DND-41 (cell line): ENCODE results near the gene PHB1.

ENCODE experiments used
- ATAC-seq: fragments of 200-7000 bp; cut with Tn5 transposase; 3 replicates; pipeline ENCODE4 v1.9.1; 2021; ENCODE audit warnings: low read depth; ENCODE audit not compliant: insufficient read depth
- DNase-seq: peaks from one replicate; pipeline ENCODE4 v3.0.0-alpha.2; 2020
- H2AFZ ChIP-seq: 2 replicates; pipeline ENCODE4 v1.6.0; 2012; ENCODE audit warnings: low read depth, low read length
- H3K27ac ChIP-seq: 2 replicates; pipeline ENCODE4 v1.5.1; 2012; ENCODE audit warnings: low read length, inconsistent platforms
- H3K27me3 ChIP-seq: fragments of 200-600 bp; sonication (generic); 2 replicates; pipeline ENCODE4 v1.6.0; 2012; ENCODE audit warnings: low read length, mild to moderate bottlenecking, inconsistent platforms; ENCODE audit not compliant: insufficient read depth, poor library complexity
- H3K36me3 ChIP-seq: 2 replicates; pipeline ENCODE4 v1.5.1; 2012; ENCODE audit warnings: low read length, inconsistent platforms; ENCODE audit not compliant: insufficient read depth
- H3K4me1 ChIP-seq: 2 replicates; pipeline ENCODE4 v1.5.1; 2012; ENCODE audit warnings: mild to moderate bottlenecking, low read length; ENCODE audit not compliant: insufficient read depth
- H3K4me2 ChIP-seq: 2 replicates; pipeline ENCODE4 v1.6.0; 2012; ENCODE audit warnings: mild to moderate bottlenecking, moderate library complexity, low read length, inconsistent platforms; ENCODE audit not compliant: insufficient read depth
- H3K4me3 ChIP-seq, 2 experiments: fragments of 200-600 bp in 1 of 2; shearing (Covaris generic) in 1 of 2; 2 replicates each; pipeline ENCODE4 v1.5.1; 2012 to 2016; ENCODE audit warnings: inconsistent platforms in 2 of 2, low read length in 2 of 2, mild to moderate bottlenecking in 2 of 2, low read depth in 1 of 2, moderate library complexity in 1 of 2
- H3K79me2 ChIP-seq: 2 replicates; pipeline ENCODE4 v1.6.0; 2012; ENCODE audit warnings: low read length, inconsistent platforms; ENCODE audit not compliant: insufficient read depth
- H3K9ac ChIP-seq: 2 replicates; pipeline ENCODE4 v1.6.0; 2012; ENCODE audit warnings: low read depth, mild to moderate bottlenecking, inconsistent platforms, low read length, moderate library complexity
- H3K9me3 ChIP-seq: 2 replicates; pipeline ENCODE4 v1.5.1; 2012; ENCODE audit warnings: low read length, moderate library complexity, mild to moderate bottlenecking, inconsistent platforms; ENCODE audit not compliant: insufficient read depth, severe bottlenecking
- H4K20me1 ChIP-seq: 2 replicates; pipeline ENCODE4 v1.6.0; 2012; ENCODE audit warnings: low read length; ENCODE audit not compliant: insufficient read depth
- EZH2 ChIP-seq: IDR thresholded peaks from 3 replicates; pipeline ENCODE4 v1.6.1; 2012; ENCODE audit warnings: borderline replicate concordance, low read depth, mild to moderate bottlenecking, moderate library complexity, low read length, inconsistent platforms; ENCODE audit not compliant: severe bottlenecking
- TF ChIP-seq, protein P1 (sequence below): IDR thresholded peaks from 2 replicates; pipeline ENCODE4 v1.5.1; 2012; ENCODE audit warnings: borderline replicate concordance, low read length, moderate library complexity, mild to moderate bottlenecking; ENCODE audit not compliant: poor library complexity, severe bottlenecking; ENCODE audit errors: extremely low read depth

The PHB1 gene

DNA sequence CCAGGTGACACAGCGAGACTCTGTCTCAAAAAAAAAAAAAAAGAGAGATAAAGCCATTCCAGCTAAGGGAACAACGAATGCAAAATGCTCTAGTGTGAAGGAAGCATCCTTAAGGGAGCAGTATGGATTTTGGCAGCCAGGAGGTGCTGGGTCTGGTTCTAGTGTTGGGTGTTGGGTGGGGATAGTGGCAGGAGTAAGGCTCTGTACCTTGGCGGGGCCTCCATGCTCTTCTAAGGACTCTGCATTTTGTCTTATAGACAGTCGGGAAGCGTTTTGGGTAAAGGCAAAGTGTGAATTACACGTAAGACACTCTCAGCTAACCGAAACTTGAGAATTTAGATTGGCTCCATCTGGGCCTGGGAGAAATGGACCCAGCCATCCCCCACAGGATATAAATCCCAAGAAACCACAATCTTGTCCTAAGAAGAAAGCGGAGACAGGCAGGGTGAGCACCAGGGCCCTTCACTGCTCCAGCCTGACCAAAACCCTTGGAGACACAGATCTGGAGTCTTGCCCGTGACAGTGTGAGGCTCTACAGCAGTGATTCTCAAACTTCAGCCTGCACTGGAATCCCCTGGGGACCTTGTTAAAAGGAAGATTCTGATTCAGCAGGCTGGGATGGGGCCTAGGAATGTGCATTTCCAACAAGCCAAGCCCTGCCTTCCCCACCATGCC is 33.1 kb upstream of the PHB1 start:
- DNase-seq, result no peak
- Histone ChIP-seq H2AFZ (no peak overlapping the region), H3K9ac (no peak overlapping the region), H3K4me1 (no peaks in the 10 kb centered on the region), H3K79me2 (no peaks in the 10 kb centered on the region), H3K9me3 (no peaks in the 10 kb centered on the region), H4K20me1 (no peaks in the 10 kb centered on the region), H3K4me2 (no peak overlapping the region), H3K27ac (no peak overlapping the region), H3K27me3 (peaks cover 12% of the 10 kb centered on the region), H3K4me3 (no peak overlapping the region), H3K36me3 (no peaks in the 10 kb centered on the region)
- ATAC-seq, result no peak
- TF ChIP-seq, protein P1, sequence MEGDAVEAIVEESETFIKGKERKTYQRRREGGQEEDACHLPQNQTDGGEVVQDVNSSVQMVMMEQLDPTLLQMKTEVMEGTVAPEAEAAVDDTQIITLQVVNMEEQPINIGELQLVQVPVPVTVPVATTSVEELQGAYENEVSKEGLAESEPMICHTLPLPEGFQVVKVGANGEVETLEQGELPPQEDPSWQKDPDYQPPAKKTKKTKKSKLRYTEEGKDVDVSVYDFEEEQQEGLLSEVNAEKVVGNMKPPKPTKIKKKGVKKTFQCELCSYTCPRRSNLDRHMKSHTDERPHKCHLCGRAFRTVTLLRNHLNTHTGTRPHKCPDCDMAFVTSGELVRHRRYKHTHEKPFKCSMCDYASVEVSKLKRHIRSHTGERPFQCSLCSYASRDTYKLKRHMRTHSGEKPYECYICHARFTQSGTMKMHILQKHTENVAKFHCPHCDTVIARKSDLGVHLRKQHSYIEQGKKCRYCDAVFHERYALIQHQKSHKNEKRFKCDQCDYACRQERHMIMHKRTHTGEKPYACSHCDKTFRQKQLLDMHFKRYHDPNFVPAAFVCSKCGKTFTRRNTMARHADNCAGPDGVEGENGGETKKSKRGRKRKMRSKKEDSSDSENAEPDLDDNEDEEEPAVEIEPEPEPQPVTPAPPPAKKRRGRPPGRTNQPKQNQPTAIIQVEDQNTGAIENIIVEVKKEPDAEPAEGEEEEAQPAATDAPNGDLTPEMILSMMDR, result no peak
- TF ChIP-seq EZH2, result no peak

GRCh38 chr17:49445591-49445990 is 30.9 kb upstream of the PHB1 start:
- Histone ChIP-seq H3K27me3 (peaks cover 16% of the 10 kb centered on the region), H3K9me3 (no peaks in the 10 kb centered on the region), H3K4me2 (no peak overlapping the region), H3K27ac (no peak overlapping the region), H3K9ac (no peak overlapping the region), H3K4me3 (no peak overlapping the region), H2AFZ (no peak overlapping the region), H3K79me2 (no peaks in the 10 kb centered on the region), H4K20me1 (no peaks in the 10 kb centered on the region), H3K4me1 (no peaks in the 10 kb centered on the region), H3K36me3 (no peaks in the 10 kb centered on the region)
- ATAC-seq (no peak), DNase-seq (no peak)
- TF ChIP-seq EZH2, result no peak
- TF ChIP-seq, protein P1, result no peak

DNA sequence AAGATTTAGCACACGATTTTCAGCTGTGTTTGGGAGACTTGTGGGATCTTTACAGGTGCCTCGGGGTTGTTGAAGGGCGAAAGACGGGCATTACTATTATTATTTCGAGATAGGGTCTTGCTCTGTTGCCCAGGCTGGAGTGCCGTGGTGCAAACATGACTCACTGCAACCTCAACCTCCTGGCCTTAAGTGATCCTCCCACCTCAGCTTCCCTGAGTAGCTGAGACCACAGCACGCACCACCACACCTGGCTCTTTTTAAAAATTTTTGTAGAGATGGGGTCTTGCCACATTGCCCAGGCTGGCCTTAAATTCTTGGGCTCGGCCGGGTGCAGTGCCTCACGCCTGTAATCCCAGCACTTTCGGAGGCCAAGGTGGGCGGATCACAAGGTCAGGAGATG is 29.7 kb upstream of the PHB1 start:
- H3K9ac ChIP-seq, result no peak overlapping the region
- no peak for TF ChIP-seq EZH2
- TF ChIP-seq, protein P1, result no peak
- H4K20me1 ChIP-seq, result no peaks in the 10 kb centered on the region; the same call in 1 of the 2 replicates
- no peak overlapping the region for H3K4me3 ChIP-seq
- ATAC-seq (no peak), DNase-seq (no peak)
- H3K27ac ChIP-seq, result no peak overlapping the region
- H3K27me3 ChIP-seq, result peaks cover 16% of the 10 kb centered on the region
- no peak overlapping the region for H3K4me2 ChIP-seq
- no peak overlapping the region for H2AFZ ChIP-seq
- no peaks in the 10 kb centered on the region for H3K36me3 ChIP-seq
- no peaks in the 10 kb centered on the region for H3K79me2 ChIP-seq
- no peaks in the 10 kb centered on the region for H3K9me3 ChIP-seq
- no peaks in the 10 kb centered on the region for H3K4me1 ChIP-seq
